AG04449 (cell line): ENCODE results near the gene OR6X1.

Experiments used
- CTCF ChIA-PET: fragments of 350-600 bp; formaldehyde crosslinking; extraction: SDS; loops from one replicate; lab custom pipeline; 2021; ENCODE audit warnings: antibody characterized with exemption; lab: Yijun Ruan, JAX
- POLR2A ChIA-PET: fragments of 400-600, 350-600 bp; formaldehyde crosslinking; extraction: SDS; loops from one replicate; lab custom pipeline; 2020; ENCODE audit warnings: antibody characterized with exemption, inconsistent platforms; lab: Yijun Ruan, JAX
- DNase-seq: peaks from one replicate; pipeline ENCODE4 v3.0.0-alpha.2; 2010; ENCODE audit warnings: low read depth, low spot score
- H3K4me3 ChIP-seq: 2 replicates; pipeline ENCODE4 v1.5.1; 2011; ENCODE audit warnings: low read depth, mild to moderate bottlenecking, control low read depth, low read length
- CTCF ChIP-seq: IDR thresholded peaks from one replicate; pipeline ENCODE4 v1.5.1; 2011; ENCODE audit warnings: mild to moderate bottlenecking, moderate library complexity, low read length, control low read depth, inconsistent platforms; ENCODE audit not compliant: insufficient read depth; ENCODE audit errors: missing control alignments

OR6X1 gene

GRCh38 chr11:123797541-123797940, 43.2 kb upstream of the OR6X1 start:
- no peak for TF ChIP-seq CTCF
- ChIA-PET CTCF (no interaction called here), POLR2A (no interaction called here)
- no peak for DNase-seq
- no peak overlapping the region for H3K4me3 ChIP-seq

- ChIA-PET POLR2A (no interaction called here), CTCF (no interaction called here)
- no peak for DNase-seq
- H3K4me3 ChIP-seq = no peak overlapping the region
- no peak for TF ChIP-seq CTCF
Observed at GRCh38 chr11:123797114-123797513, 42.8 kb upstream of the OR6X1 start.

GRCh38 chr11:123796226-123796625, 41.9 kb upstream of the OR6X1 start:
- no peak overlapping the region for H3K4me3 ChIP-seq
- ChIA-PET POLR2A (no interaction called here), CTCF (no interaction called here)
- no peak for DNase-seq
- no peak for TF ChIP-seq CTCF

- CTCF ChIA-PET = no interaction called here
- no peak overlapping the region for H3K4me3 ChIP-seq
- no peak for DNase-seq
- POLR2A ChIA-PET = no interaction called here
- no peak for TF ChIP-seq CTCF
Observed at GRCh38 chr11:123783536-123783935, 29.2 kb upstream of the OR6X1 start.

- ChIA-PET CTCF (no interaction called here), POLR2A (no interaction called here)
- no peak for TF ChIP-seq CTCF
- no peak overlapping the region for H3K4me3 ChIP-seq
- no peak for DNase-seq
Observed at GRCh38 chr11:123778511-123778910, 24.2 kb upstream of the OR6X1 start.

- H3K4me3 ChIP-seq = no peak overlapping the region
- DNase-seq = no peak
- TF ChIP-seq CTCF = no peak
- ChIA-PET POLR2A (no interaction called here), CTCF (no interaction called here)
Observed at GRCh38 chr11:123775715-123776549, 21.6 kb upstream of the OR6X1 start.
